A673 (cell line): ENCODE results near the gene SERTAD2.

Experiments used
- CTCF ChIP-seq: fragments of 300-800, 200-600 bp; sonication (generic); conservative IDR thresholded peaks from 2 replicates; pipeline ENCODE4 v1.5.1; 2017; ENCODE audit warnings: low read depth, mild to moderate bottlenecking, antibody characterized with exemption, low read length, moderate library complexity, mixed read lengths
- EZH2 ChIP-seq: fragments of 200-600 bp; sonication (generic); IDR thresholded peaks from 2 replicates; pipeline ENCODE4 v1.6.1; 2017; ENCODE audit warnings: borderline replicate concordance, low read depth, mild to moderate bottlenecking, mixed read lengths, antibody characterized with exemption, low read length; ENCODE audit not compliant: poor library complexity, severe bottlenecking

GRCh38 chr2:64629329-64629781, 24.4 kb downstream of the SERTAD2 start:
- TF ChIP-seq CTCF (no peak), EZH2 (no peak)
